Endothelial cell of umbilical vein (primary cell): ENCODE data around the gene SIPA1.

ENCODE experiments used
- CTCF ChIP-seq, 2 donors: IDR thresholded peaks; 1 replicate in 1 of 2; 2 replicates in 1 of 2; pipeline ENCODE4 v1.5.1; 2011; ENCODE audit warnings: low read length in 2 of 2, mild to moderate bottlenecking in 2 of 2, moderate library complexity in 2 of 2, control low read depth in 1 of 2, inconsistent platforms in 1 of 2, low read depth in 1 of 2; ENCODE audit not compliant: insufficient read depth in 1 of 2; ENCODE audit errors: extremely low read depth in 1 of 2
- EZH2 ChIP-seq: IDR thresholded peaks from 2 replicates; pipeline ENCODE4 v1.6.1; 2012; ENCODE audit warnings: borderline replicate concordance, low read depth, mild to moderate bottlenecking, moderate library complexity, low read length, inconsistent platforms; ENCODE audit not compliant: severe bottlenecking
- MAX ChIP-seq: IDR thresholded peaks from 2 replicates; pipeline ENCODE4 v1.6.1; 2011; ENCODE audit not compliant: insufficient read depth, insufficient read length
- POLR2A ChIP-seq: IDR thresholded peaks from 2 replicates; pipeline ENCODE4 v1.6.1; 2012; ENCODE audit warnings: low read depth, mild to moderate bottlenecking, control low read depth, low read length

DNA sequence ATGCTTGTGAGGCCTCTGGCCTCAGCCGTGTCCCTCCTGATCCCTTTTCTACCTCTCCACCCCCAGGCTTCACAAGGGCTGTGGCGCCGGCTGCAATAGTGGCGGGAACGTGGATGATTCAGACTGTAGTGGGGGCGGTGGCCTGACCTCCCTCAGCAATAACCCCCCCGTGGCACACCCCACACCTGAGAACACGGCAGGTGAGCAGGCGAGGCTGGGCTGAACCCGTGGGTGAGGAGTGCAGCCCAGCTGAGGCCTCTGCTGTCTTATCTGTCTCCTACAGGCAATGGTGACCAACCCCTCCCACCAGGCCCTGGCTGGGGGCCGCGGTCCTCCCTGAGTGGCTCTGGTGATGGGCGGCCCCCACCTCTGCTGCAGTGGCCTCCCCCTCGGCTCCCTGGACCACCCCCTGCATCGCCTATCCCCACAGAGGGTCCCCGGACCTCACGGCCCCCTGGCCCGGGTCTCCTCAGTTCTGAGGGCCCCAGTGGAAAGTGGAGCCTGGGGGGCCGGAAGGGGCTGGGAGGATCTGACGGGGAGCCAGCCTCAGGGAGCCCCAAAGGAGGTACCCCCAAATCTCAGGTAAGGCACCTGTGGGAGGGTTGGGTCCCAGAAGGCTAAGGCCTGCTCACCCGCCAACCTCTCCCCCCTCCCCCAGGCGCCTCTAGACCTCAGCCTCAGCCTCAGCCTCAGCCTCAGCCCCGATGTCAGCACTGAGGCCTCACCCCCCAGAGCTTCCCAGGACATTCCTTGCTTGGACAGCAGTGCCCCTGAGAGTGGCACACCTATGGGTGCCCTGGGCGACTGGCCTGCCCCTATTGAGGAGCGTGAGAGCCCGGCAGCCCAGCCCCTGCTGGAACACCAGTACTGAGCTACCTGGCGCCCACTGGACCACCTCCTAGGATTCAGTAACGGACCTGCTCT lies 1.5 kb upstream of the SIPA1 start:
- TF ChIP-seq EZH2 (no peak), CTCF (IDR thresholded peaks at IDR 0.05; ENCODE audit: extremely low read depth in 1 of 2, insufficient read depth in 1 of 2, low read depth in 1 of 2, low read length in 2 of 2) (no peak), POLR2A (no peak), MAX (no peak)
